Caco-2 (cell line): ENCODE results near the gene PCDHB5. TPM values are rescaled to one million over a fixed set of nuclear protein-coding genes. Genes with fewer than 3 reads are reported as not detected.
"Not testable (repeated sequence)": the region's sequence is repeated elsewhere in the genome, so short reads cannot be mapped to it uniquely, and the experiment has no call there.

ENCODE experiments used
- BruUV-seq: library from RNA; stranded (reverse); fragments of 400-500 nt; replicated peaks from 2 replicates; lab custom pipeline; 2021; lab: Mats Ljungman, UMichigan
- CTCF ChIA-PET: fragments of 300-600 bp; sonication (Branson Sonifier 250); formaldehyde crosslinking; loops from one replicate; lab custom pipeline; 2022; ENCODE audit warnings: antibody characterized with exemption; lab: Charles Lee
- POLR2A ChIA-PET: fragments of 300-600 bp; sonication (Branson Sonifier 250); formaldehyde crosslinking; loops from one replicate; lab custom pipeline; 2022; ENCODE audit warnings: antibody characterized with exemption; lab: Charles Lee
- DNase-seq, 2 experiments: peaks; one replicate each; pipeline versions ENCODE4 v3.0.0 to v3.0.0-alpha.2; 2020 to 2022
- H3K27me3 ChIP-seq: replicated peaks from 2 replicates; pipeline ENCODE4 v1.6.0; 2011; ENCODE audit warnings: low read length; ENCODE audit not compliant: control insufficient read depth, insufficient read depth
- H3K36me3 ChIP-seq: 2 replicates; pipeline ENCODE4 v1.5.1; 2011; ENCODE audit warnings: low read length; ENCODE audit not compliant: control insufficient read depth, insufficient read depth
- H3K4me1 ChIP-seq: fragments of 250-450 bp; sonication (Bioruptor Pico); 2 replicates; pipeline ENCODE4 v1.5.1; 2020; ENCODE audit warnings: mild to moderate bottlenecking
- H3K4me3 ChIP-seq: 2 replicates; pipeline ENCODE4 v1.5.1; 2011; ENCODE audit warnings: low read depth, mild to moderate bottlenecking, control low read depth, low read length
- H3K9me3 ChIP-seq: fragments of 250-450 bp; sonication (Bioruptor Pico); 2 replicates; pipeline ENCODE4 v1.5.1; 2020; ENCODE audit warnings: mild to moderate bottlenecking, moderate library complexity
- H3K27ac Mint-ChIP-seq: one replicate; pipeline ENCODE4 v1.8.0; 2022; ENCODE audit warnings: mixed read lengths; ENCODE audit not compliant: unreplicated experiment
- H3K27me3 Mint-ChIP-seq: one replicate; pipeline ENCODE4 v1.8.0; 2022; ENCODE audit warnings: mixed read lengths; ENCODE audit not compliant: insufficient read depth, unreplicated experiment
- H3K36me3 Mint-ChIP-seq: one replicate; pipeline ENCODE4 v1.8.0; 2022; ENCODE audit warnings: mild to moderate bottlenecking, mixed read lengths; ENCODE audit not compliant: insufficient read depth, unreplicated experiment
- H3K4me1 Mint-ChIP-seq: one replicate; pipeline ENCODE4 v1.8.0; 2022; ENCODE audit warnings: low read depth, mixed read lengths; ENCODE audit not compliant: unreplicated experiment
- H3K4me3 Mint-ChIP-seq: one replicate; pipeline ENCODE4 v1.8.0; 2022; ENCODE audit warnings: mild to moderate bottlenecking, moderate library complexity, mixed read lengths; ENCODE audit not compliant: unreplicated experiment
- H3K9me3 Mint-ChIP-seq: one replicate; pipeline ENCODE4 v1.8.0; 2022; ENCODE audit warnings: mixed read lengths; ENCODE audit not compliant: unreplicated experiment
- CTCF ChIP-seq, 2 experiments: fragments of 200-600 bp in 1 of 2; IDR thresholded peaks; 1 replicate in 1 of 2; 2 replicates in 1 of 2; pipeline versions ENCODE4 v1.5.1 to v1.8.0; 2011 to 2022; ENCODE audit warnings: antibody characterized with exemption in 1 of 2, control low read depth in 1 of 2, inconsistent platforms in 1 of 2, low read depth in 1 of 2, low read length in 1 of 2, mild to moderate bottlenecking in 1 of 2, moderate library complexity in 1 of 2; ENCODE audit not compliant: insufficient read depth in 1 of 2, severe bottlenecking in 1 of 2, unreplicated experiment in 1 of 2
- intact Hi-C: fragments of 100-400 bp; cut with micrococcal nuclease; formaldehyde crosslinking; loops from one replicate; pipeline ENCODE4 v1.10.0; 2022; ENCODE audit not compliant: unreplicated experiment
- total RNA-seq: library from RNA; stranded (reverse); gene quantifications from 2 replicates; pipeline ENCODE4 v1.2.3, GENCODE V29; 2022

PCDHB5 gene
- total RNA-seq, 1 experiment from 2014 or later = not detected

DNA sequence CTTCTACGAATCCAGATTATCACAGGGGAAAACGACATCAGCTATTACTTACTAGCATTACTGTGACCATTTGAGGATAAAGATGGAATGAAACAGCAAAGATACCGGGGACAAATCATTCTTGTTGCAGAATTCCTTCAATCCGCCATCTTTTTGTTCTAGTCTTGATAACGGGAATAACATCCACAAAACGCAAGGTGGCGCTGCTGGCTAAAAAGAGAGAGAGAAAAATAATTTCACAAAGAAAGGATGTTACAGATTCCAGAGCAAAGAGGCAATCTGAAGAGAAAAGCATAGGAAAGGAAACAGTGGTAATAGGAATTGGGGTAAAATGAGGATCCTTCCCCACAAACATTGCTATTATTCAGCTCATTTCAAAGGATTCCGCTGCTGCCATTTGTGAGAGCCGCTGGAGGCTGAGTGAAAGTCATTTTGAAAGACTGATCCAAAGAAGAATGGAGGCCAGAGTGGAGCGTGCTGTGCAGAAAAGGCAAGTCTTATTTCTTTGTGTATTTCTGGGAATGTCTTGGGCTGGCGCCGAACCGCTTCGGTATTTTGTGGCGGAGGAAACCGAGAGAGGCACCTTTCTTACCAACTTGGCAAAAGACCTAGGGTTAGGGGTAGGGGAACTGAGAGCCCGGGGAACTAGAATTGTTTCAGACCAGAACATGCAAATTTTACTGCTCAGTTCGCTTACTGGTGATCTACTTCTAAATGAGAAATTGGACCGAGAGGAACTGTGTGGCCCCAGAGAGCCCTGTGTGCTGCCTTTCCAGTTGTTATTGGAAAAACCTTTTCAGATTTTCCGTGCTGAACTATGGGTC, 37.6 kb downstream of the PCDHB5 start, which contains the start of gene PCDHB7:
PCDHB7 (plus strand) TSS at position 264 of the 824 bp plus-strand sequence; CDS start at position 456, 192 bp downstream.
- Mint-ChIP-seq H3K4me3 (no peak within 1 kb of the TSS), H3K9me3 (peaks cover 31% of the 10 kb centered on the region), H3K27me3 (no peaks in the 10 kb centered on the region), H3K36me3 (no peaks in the 10 kb centered on the region), H3K27ac (no peak within 1 kb of the TSS), H3K4me1 (no peaks in the 10 kb centered on the region)
- H3K36me3 ChIP-seq = no peaks in the 10 kb centered on the region
- H3K9me3 ChIP-seq = no peaks in the 10 kb centered on the region
- intact Hi-C loops = no loop called here
- H3K4me3 ChIP-seq = no peak within 1 kb of the TSS
- no peak for DNase-seq
- no peaks in the 10 kb centered on the region for H3K27me3 ChIP-seq
- CTCF ChIA-PET = interaction anchor here (0.7 to 0.9 kb wide), 2 partner anchors 10 to 391 kb away, joined by 3 read pairs; partner anchors contain the start of gene PCDHB16
- POLR2A ChIA-PET = no interaction called here
- H3K4me1 ChIP-seq = no peaks in the 10 kb centered on the region
- BruUV-seq = no TSS peak
- peak; percentile 8 to 27 for TF ChIP-seq CTCF (IDR thresholded peaks at IDR 0.05; ENCODE audit: insufficient read depth in 1 of 2, low read depth in 1 of 2, low read length in 1 of 2, severe bottlenecking in 1 of 2, unreplicated experiment in 1 of 2)

DNA sequence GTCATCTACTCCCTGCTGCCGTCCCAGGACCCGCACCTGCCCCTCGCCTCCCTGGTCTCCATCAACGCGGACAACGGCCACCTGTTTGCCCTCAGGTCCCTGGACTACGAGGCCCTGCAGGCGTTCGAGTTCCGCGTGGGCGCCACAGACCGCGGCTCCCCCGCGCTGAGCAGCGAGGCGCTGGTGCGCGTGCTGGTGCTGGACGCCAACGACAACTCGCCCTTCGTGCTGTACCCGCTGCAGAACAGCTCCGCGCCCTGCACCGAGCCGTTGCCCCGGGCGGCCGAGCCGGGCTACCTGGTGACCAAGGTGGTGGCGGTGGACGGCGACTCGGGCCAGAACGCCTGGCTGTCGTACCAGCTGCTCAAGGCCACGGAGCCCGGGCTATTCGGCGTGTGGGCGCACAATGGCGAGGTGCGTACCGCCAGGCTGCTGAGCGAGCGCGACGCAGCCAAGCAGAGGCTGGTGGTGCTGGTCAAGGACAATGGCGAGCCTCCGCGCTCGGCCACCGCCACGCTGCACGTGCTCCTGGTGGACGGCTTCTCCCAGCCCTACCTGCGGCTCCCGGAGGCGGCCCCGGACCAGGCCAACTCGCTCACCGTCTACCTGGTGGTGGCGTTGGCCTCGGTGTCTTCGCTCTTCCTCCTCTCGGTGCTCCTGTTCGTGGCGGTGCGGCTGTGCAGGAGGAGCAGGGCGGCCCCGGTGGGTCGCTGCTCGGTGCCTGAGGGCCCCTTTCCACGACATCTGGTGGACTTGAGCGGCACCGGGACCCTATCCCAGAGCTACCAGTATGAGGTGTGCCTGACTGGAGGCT, 39.5 kb downstream of the PCDHB5 start:
- H3K9me3 ChIP-seq, POLR2A ChIA-PET, H3K4me1 ChIP-seq, H3K4me1 Mint-ChIP-seq, H3K4me3 ChIP-seq, H3K27me3 Mint-ChIP-seq, CTCF ChIA-PET, H3K36me3 ChIP-seq, H3K36me3 Mint-ChIP-seq, BruUV-seq, intact Hi-C loops, DNase-seq, H3K27ac Mint-ChIP-seq, H3K4me3 Mint-ChIP-seq, H3K27me3 ChIP-seq: not testable (repeated sequence)
- H3K9me3 Mint-ChIP-seq = peaks cover 18% of the 10 kb centered on the region

DNA sequence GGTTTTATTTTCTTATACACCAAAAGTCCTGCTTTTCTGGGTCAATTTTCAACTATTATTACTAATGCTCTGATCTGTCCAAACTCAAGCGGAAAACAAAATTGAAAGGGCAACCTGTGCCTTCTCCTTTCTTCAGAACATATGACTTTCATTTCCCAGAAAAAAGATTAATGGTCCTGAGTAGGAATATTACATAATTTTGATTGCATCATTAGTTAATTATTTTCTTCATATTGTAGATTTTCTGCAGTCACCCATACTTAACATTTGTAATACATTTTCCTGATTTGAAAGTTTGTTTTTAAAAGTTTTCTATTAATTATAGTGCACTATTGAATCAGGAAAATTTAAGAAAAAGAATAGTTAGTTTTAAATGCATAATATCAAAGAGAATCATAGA, 40.9 kb downstream of the PCDHB5 start:
- no peaks in the 10 kb centered on the region for H3K27me3 Mint-ChIP-seq
- BruUV-seq = no TSS peak

GRCh38 chr5:141177577-141178191, 42.7 kb downstream of the PCDHB5 start, which contains the start of gene PCDHB8:
Gene PCDHB8 (plus strand): TSS chr5:141177790. CDS start chr5:141178035, 245 bp downstream.
- POLR2A ChIA-PET, CTCF ChIA-PET, BruUV-seq, H3K36me3 Mint-ChIP-seq, H3K4me1 ChIP-seq, DNase-seq, H3K27ac Mint-ChIP-seq, H3K27me3 Mint-ChIP-seq, H3K4me3 Mint-ChIP-seq, H3K9me3 ChIP-seq, H3K4me3 ChIP-seq, H3K9me3 Mint-ChIP-seq, H3K36me3 ChIP-seq, H3K27me3 ChIP-seq, H3K4me1 Mint-ChIP-seq: not testable (repeated sequence)
- intact Hi-C loops = loop anchor here (2.0 kb wide), 1 partner anchor 37 kb away; no protein-coding TSS in a partner anchor

More for the DNA sequence above, 40.9 kb downstream of the PCDHB5 start:
- intact Hi-C loops = no loop called here
- H3K36me3 ChIP-seq = no peaks in the 10 kb centered on the region
- no peaks in the 10 kb centered on the region for H3K9me3 ChIP-seq
- no peak overlapping the region for H3K4me3 ChIP-seq
- CTCF ChIA-PET = no interaction called here
- Mint-ChIP-seq H3K4me1 (no peaks in the 10 kb centered on the region), H3K27ac (no peak overlapping the region), H3K9me3 (peaks cover 9% of the 10 kb centered on the region), H3K4me3 (no peak overlapping the region), H3K36me3 (no peaks in the 10 kb centered on the region)
- no peaks in the 10 kb centered on the region for H3K27me3 ChIP-seq
- no peak for DNase-seq
- POLR2A ChIA-PET = no interaction called here
- TF ChIP-seq CTCF (IDR thresholded peaks at IDR 0.05; ENCODE audit: insufficient read depth in 1 of 2, low read depth in 1 of 2, low read length in 1 of 2, severe bottlenecking in 1 of 2, unreplicated experiment in 1 of 2) = no peak
- no peaks in the 10 kb centered on the region for H3K4me1 ChIP-seq

DNA sequence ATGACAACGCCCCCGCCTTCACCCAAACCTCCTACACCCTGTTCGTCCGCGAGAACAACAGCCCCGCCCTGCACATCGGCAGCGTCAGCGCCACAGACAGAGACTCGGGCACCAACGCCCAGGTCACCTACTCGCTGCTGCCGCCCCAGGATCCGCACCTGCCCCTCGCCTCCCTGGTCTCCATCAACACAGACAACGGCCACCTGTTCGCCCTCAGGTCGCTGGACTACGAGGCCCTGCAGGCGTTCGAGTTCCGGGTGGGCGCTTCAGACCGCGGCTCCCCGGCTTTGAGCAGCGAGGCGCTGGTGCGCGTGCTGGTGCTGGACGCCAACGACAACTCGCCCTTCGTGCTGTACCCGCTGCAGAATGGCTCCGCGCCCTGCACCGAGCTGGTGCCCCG, 44.4 kb downstream of the PCDHB5 start:
- DNase-seq, H3K9me3 Mint-ChIP-seq, H3K27me3 Mint-ChIP-seq, H3K36me3 Mint-ChIP-seq, POLR2A ChIA-PET, H3K4me1 Mint-ChIP-seq, H3K27ac Mint-ChIP-seq, H3K4me3 ChIP-seq, H3K36me3 ChIP-seq, H3K9me3 ChIP-seq, CTCF ChIA-PET, BruUV-seq, H3K4me1 ChIP-seq, H3K27me3 ChIP-seq, H3K4me3 Mint-ChIP-seq: not testable (repeated sequence)
- intact Hi-C loops = loop anchor here (2.0 kb wide), 1 partner anchor 35 kb away; no protein-coding TSS in a partner anchor
